ENCODE data around the gene OLAH. TPM values are rescaled to one million over a fixed set of nuclear protein-coding genes. Genes with fewer than 3 reads are reported as not detected.

The OLAH gene
- under 0.01 TPM in 1 of 2 replicates, not detected in the other for total RNA-seq

DNA sequence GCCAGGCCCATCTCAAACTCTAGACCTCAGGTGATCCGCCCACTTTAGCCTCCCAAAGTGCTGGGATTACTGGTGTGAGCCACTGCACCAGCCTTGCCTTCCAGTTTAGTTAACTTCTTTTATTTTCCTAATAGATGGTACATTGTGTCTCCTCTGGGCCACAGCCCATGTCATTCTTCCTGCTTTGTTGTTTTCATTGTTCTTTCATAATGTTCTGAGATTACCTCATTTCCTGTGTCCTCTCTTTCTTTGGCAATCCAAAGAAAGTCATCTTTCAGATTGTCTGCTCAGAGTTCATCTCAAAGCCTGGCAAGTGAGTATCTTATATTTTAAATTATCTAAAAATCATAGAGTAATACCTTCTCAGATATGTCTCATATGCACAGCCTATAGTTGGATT, at the start of gene OLAH:
TSS of gene OLAH (plus strand) at position 270 of the 400 bp plus-strand sequence. CDS start 3,346 bp downstream, outside the sequence.

DNA sequence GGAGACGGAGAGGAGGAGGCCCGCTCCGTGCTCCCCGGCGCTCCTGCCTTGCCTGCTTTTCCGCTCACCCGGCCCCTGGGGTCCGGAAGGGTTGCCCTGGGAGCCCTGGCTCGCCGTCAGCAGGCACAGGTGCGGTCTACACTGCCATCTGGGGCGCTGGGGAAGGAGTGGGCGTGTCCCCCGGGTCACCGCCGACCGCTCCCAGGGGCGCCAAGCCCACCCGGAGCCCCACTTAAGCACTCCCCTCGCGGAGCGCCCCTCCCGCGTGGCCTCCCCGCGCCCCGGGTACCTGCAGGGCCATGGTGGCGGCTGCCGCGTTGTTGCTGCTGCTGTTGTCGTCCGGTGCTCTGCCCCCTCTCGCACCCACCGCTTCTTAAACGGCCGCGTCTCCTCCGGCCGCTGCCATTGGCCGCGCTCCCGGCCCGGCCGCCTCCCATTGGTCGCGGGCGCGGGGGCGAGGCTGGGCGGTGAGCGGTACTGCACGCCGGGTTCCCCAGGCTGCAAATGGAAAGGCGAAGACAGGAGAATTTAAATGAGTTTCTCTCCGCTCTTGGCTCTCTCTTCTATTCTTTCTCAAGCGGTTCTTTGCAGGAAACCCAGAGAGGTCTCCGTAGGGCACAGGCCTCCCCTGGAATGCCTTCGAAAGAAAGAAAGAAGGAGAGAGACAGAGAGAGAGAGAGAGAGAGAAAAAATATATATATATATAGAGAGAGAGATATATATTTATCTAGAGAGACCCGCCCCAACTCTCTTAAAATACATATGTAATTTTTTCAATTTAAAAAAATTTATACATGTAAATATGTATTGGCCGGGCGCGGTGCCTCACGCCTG, 44.9 kb downstream of the OLAH start, which contains the start of gene ACBD7:
TSS of gene ACBD7 (minus strand) at position 349 of the 834 bp plus-strand sequence. CDS start at position 301, 48 bp downstream.

DNA sequence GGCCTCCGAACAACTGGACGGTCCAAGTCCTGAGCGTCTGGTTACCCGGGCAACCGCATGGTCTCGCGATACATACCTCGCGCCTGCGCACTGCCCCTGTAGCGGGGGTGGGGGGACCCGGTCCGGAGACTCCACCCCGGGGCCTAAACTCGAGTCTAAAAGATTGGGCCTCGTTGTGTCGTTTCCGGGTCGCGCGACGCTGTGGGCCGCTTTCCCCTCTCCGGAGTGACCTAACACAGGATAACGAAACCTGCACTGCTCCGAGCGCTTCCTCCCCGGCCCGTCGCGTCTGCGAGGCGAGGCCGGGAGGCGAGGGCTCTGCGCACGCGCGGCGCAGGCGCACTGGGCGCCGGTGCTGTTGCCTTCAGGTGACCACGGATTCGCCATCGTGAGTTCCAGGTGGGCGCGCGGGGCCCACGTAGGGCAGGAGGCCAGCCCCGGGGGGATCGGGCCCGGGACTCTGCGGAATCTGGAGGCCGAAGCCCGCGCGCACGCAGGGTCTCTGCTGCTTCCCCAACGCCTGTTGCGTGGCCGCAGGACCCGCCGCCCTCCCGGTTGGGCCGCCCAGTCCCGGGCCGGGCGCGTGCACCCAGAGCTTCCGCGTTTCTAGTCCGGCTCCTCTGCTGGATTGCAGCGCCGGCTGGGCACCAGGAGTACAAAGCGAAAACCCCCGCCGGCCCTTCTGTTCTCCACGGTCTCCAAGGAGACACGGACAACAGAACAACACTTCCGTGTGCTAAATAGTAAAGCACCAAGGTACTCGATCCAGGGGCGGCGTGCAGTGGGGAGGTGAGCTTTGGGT, 53.5 kb downstream of the OLAH start, which contains the start of gene RPP38:
TSS of gene RPP38 (plus strand) at position 345 of the 802 bp plus-strand sequence. CDS start 5,960 bp downstream, outside the sequence.

Other genes starting within 250 kb of the OLAH start
- 0.86 and 1.6 TPM in 2 replicates for gene CDNF, start 205.9 kb upstream of the OLAH start, total RNA-seq
- gene HSPA14, start 205.6 kb upstream of the OLAH start, total RNA-seq, result 11.1 and 18.6 TPM in 2 replicates
- 17.0 and 22.2 TPM in 2 replicates for gene MSANTD7, start 205.6 kb upstream of the OLAH start, total RNA-seq
- gene SUV39H2, start 165.1 kb upstream of the OLAH start, total RNA-seq, result 14.4 and 21.3 TPM in 2 replicates
- 5.6 and 11.4 TPM in 2 replicates for gene DCLRE1C, start 89.8 kb upstream of the OLAH start, total RNA-seq
- not detected in 2 replicates for gene MEIG1, start 84.6 kb upstream of the OLAH start, total RNA-seq
- gene ACBD7, start 44.8 kb downstream of the OLAH start, total RNA-seq, result 0.65 and 1.9 TPM in 2 replicates
- 12.4 and 13.0 TPM in 2 replicates for gene RPP38, start 53.4 kb downstream of the OLAH start, total RNA-seq
- gene NMT2, start 124.8 kb downstream of the OLAH start, total RNA-seq, result 77.2 and 101 TPM in 2 replicates

Measured in vein endothelial cell (primary cell).